ENCODE data around the gene NOSTRIN.

- TF ChIP-seq CEBPB (IDR thresholded peaks at IDR 0.05; ENCODE audit: low read depth): no peak
- no peak for TF ChIP-seq POLR2A (IDR thresholded peaks at IDR 0.05; ENCODE audit: borderline replicate concordance, extremely low read depth, insufficient read depth, insufficient read length)
- TF ChIP-seq SRF (IDR thresholded peaks at IDR 0.05; ENCODE audit: low read depth): no peak
- TF ChIP-seq RAD21 (IDR thresholded peaks at IDR 0.05; ENCODE audit: low read depth): no peak
- TF ChIP-seq, protein P1, sequence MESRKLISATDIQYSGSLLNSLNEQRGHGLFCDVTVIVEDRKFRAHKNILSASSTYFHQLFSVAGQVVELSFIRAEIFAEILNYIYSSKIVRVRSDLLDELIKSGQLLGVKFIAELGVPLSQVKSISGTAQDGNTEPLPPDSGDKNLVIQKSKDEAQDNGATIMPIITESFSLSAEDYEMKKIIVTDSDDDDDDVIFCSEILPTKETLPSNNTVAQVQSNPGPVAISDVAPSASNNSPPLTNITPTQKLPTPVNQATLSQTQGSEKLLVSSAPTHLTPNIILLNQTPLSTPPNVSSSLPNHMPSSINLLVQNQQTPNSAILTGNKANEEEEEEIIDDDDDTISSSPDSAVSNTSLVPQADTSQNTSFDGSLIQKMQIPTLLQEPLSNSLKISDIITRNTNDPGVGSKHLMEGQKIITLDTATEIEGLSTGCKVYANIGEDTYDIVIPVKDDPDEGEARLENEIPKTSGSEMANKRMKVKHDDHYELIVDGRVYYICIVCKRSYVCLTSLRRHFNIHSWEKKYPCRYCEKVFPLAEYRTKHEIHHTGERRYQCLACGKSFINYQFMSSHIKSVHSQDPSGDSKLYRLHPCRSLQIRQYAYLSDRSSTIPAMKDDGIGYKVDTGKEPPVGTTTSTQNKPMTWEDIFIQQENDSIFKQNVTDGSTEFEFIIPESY (IDR thresholded peaks at IDR 0.05; ENCODE audit: extremely low read depth, insufficient replicate concordance, low read length): no peak
- TF ChIP-seq POLR2AphosphoS5 (IDR thresholded peaks at IDR 0.05; ENCODE audit: low read depth, low read length): no peak
- TF ChIP-seq, protein P2, sequence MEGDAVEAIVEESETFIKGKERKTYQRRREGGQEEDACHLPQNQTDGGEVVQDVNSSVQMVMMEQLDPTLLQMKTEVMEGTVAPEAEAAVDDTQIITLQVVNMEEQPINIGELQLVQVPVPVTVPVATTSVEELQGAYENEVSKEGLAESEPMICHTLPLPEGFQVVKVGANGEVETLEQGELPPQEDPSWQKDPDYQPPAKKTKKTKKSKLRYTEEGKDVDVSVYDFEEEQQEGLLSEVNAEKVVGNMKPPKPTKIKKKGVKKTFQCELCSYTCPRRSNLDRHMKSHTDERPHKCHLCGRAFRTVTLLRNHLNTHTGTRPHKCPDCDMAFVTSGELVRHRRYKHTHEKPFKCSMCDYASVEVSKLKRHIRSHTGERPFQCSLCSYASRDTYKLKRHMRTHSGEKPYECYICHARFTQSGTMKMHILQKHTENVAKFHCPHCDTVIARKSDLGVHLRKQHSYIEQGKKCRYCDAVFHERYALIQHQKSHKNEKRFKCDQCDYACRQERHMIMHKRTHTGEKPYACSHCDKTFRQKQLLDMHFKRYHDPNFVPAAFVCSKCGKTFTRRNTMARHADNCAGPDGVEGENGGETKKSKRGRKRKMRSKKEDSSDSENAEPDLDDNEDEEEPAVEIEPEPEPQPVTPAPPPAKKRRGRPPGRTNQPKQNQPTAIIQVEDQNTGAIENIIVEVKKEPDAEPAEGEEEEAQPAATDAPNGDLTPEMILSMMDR (IDR thresholded peaks at IDR 0.05 in 2 of 3, conservative IDR thresholded peaks at IDR 0.05 in 1 of 3; ENCODE audit: borderline replicate concordance in 1 of 3, insufficient read depth in 1 of 3, low read depth in 2 of 3, low read length in 2 of 3): no peak
Observed at GRCh38 chr2:168895771-168896170, 93.3 kb downstream of the NOSTRIN start.

All from HCT116 (cell line).